GM23338 (cell line): ENCODE data around the gene PTPRJ. TPM values are rescaled to one million over a fixed set of nuclear protein-coding genes. Genes with fewer than 3 reads are reported as not detected.

Experiments
- ATAC-seq: fragments of 200-7000 bp; cut with Tn5 transposase; 3 replicates; pipeline ENCODE4 v1.9.1; 2020
- DNase-seq: peaks from one replicate; pipeline ENCODE4 v3.0.0-alpha.2; 2015; ENCODE audit warnings: low spot score
- H2AFZ ChIP-seq: fragments of 200-600 bp; sonication (generic); 2 replicates; pipeline ENCODE4 v1.8.0; 2016; ENCODE audit warnings: antibody characterized with exemption, mild to moderate bottlenecking, moderate library complexity
- H3F3A ChIP-seq: fragments of 200-600 bp; sonication (generic); replicated peaks from 2 replicates; pipeline ENCODE4 v1.8.0; 2017; ENCODE audit warnings: antibody characterized with exemption, mixed run types, low read depth
- H3K27ac ChIP-seq: fragments of 200-600 bp; sonication (generic); 2 replicates; pipeline ENCODE4 v1.6.1; 2016; ENCODE audit warnings: low read depth
- H3K27me3 ChIP-seq: fragments of 200-600 bp; sonication (generic); 2 replicates; pipeline ENCODE4 v1.8.0; 2016; ENCODE audit warnings: mild to moderate bottlenecking, mixed run types, moderate library complexity; ENCODE audit not compliant: insufficient read depth
- H3K36me3 ChIP-seq: fragments of 200-600 bp; sonication (generic); 2 replicates; pipeline ENCODE4 v1.8.0; 2016; ENCODE audit warnings: mild to moderate bottlenecking; ENCODE audit not compliant: insufficient read depth
- H3K4me1 ChIP-seq: fragments of 200-600 bp; sonication (generic); 2 replicates; pipeline ENCODE4 v1.8.0; 2016; ENCODE audit warnings: mild to moderate bottlenecking, moderate library complexity; ENCODE audit not compliant: insufficient read depth
- H3K4me2 ChIP-seq: fragments of 200-600 bp; sonication (generic); 2 replicates; pipeline ENCODE4 v1.7.1; 2017; ENCODE audit warnings: mixed run types
- H3K4me3 ChIP-seq: fragments of 200-600 bp; sonication (generic); 2 replicates; pipeline ENCODE4 v1.6.1; 2016; ENCODE audit warnings: mixed run types
- H3K79me2 ChIP-seq: fragments of 200-600 bp; sonication (generic); replicated peaks from 2 replicates; pipeline ENCODE4 v1.8.0; 2017; ENCODE audit warnings: mild to moderate bottlenecking; ENCODE audit not compliant: insufficient read depth
- H3K9me2 ChIP-seq: fragments of 200-600 bp; sonication (generic); 2 replicates; pipeline ENCODE4 v1.8.0; 2017; ENCODE audit not compliant: insufficient read depth
- H4K20me1 ChIP-seq: fragments of 200-600 bp; sonication (generic); replicated peaks from 2 replicates; pipeline ENCODE4 v1.8.0; 2017; ENCODE audit warnings: mild to moderate bottlenecking; ENCODE audit not compliant: insufficient read depth
- H3K27ac Mint-ChIP-seq: 2 replicates; pipeline ENCODE4 v1.8.0; 2020; ENCODE audit warnings: inconsistent platforms, mild to moderate bottlenecking, moderate library complexity, mixed read lengths
- H3K27me3 Mint-ChIP-seq: 3 replicates; pipeline ENCODE4 v1.8.0; 2022; ENCODE audit warnings: low read depth, mild to moderate bottlenecking, moderate library complexity, mixed read lengths, inconsistent platforms; ENCODE audit not compliant: insufficient read depth, poor library complexity
- H3K36me3 Mint-ChIP-seq: 3 replicates; pipeline ENCODE4 v1.8.0; 2021; ENCODE audit warnings: low read depth, mild to moderate bottlenecking, inconsistent platforms, moderate library complexity, mixed read lengths
- H3K4me1 Mint-ChIP-seq: 3 replicates; pipeline ENCODE4 v1.8.0; 2020; ENCODE audit warnings: mild to moderate bottlenecking, inconsistent platforms, mixed read lengths
- H3K4me3 Mint-ChIP-seq: 3 replicates; pipeline ENCODE4 v1.8.0; 2021; ENCODE audit warnings: moderate library complexity, mild to moderate bottlenecking, inconsistent platforms, mixed read lengths
- H3K9me3 Mint-ChIP-seq: 3 replicates; pipeline ENCODE4 v1.8.0; 2020; ENCODE audit warnings: moderate library complexity, mild to moderate bottlenecking, inconsistent platforms, mixed read lengths
- CREB1 ChIP-seq: fragments of 250-450 bp; sonication (Bioruptor Pico); IDR thresholded peaks from 2 replicates; pipeline ENCODE4 v1.5.0; 2020; ENCODE audit warnings: low read depth, mild to moderate bottlenecking, moderate library complexity
- EZH2 ChIP-seq: fragments of 200-600 bp; sonication (generic); IDR thresholded peaks from one replicate; pipeline ENCODE4 v1.8.0; 2017; ENCODE audit warnings: antibody characterized with exemption, mild to moderate bottlenecking, low read depth; ENCODE audit not compliant: unreplicated experiment
- EZH2phosphoT487 ChIP-seq: fragments of 200-600 bp; sonication (generic); IDR thresholded peaks from one replicate; pipeline ENCODE4 v1.8.1; 2018; ENCODE audit warnings: antibody characterized with exemption; ENCODE audit not compliant: unreplicated experiment
- JUNB ChIP-seq: IDR thresholded peaks from one replicate; pipeline ENCODE4 v1.6.1; 2016; ENCODE audit warnings: antibody characterized with exemption; ENCODE audit not compliant: unreplicated experiment
- NANOG ChIP-seq: IDR thresholded peaks from 2 replicates; pipeline ENCODE4 v1.6.1; 2016; ENCODE audit warnings: antibody characterized with exemption, borderline replicate concordance
- POLR2AphosphoS5 ChIP-seq: IDR thresholded peaks from 2 replicates; pipeline ENCODE4 v1.6.1; 2016; ENCODE audit warnings: antibody characterized with exemption, low read depth
- REST ChIP-seq: IDR thresholded peaks from one replicate; pipeline ENCODE4 v1.6.1; 2018; ENCODE audit warnings: antibody characterized with exemption; ENCODE audit not compliant: unreplicated experiment
- STAT1 ChIP-seq: IDR thresholded peaks from one replicate; pipeline ENCODE4 v1.6.1; 2016; ENCODE audit warnings: antibody characterized with exemption; ENCODE audit not compliant: unreplicated experiment
- ZNF114 ChIP-seq: fragments of 250-450 bp; sonication (Bioruptor Pico); IDR thresholded peaks from 2 replicates; pipeline ENCODE4 v1.5.0; 2020; ENCODE audit warnings: mild to moderate bottlenecking, moderate library complexity
- ZNF331 ChIP-seq: fragments of 250-450 bp; sonication (Bioruptor Pico); IDR thresholded peaks from 2 replicates; pipeline ENCODE4 v1.5.0; 2020; ENCODE audit warnings: low read depth, mild to moderate bottlenecking, moderate library complexity
- ZNF462 ChIP-seq: fragments of 250-450 bp; sonication (Bioruptor Pico); IDR thresholded peaks from 2 replicates; pipeline ENCODE4 v1.5.0; 2020; ENCODE audit warnings: mild to moderate bottlenecking, moderate library complexity
- polyA plus RNA-seq: library from polyadenylated mRNA; unstranded; fragments of >200 nt; fragmentation: Nextera tagmentation; extraction: Ambion mirVana; gene quantifications from 2 replicates; pipeline ENCODE4 v1.2.1, GENCODE V29; 2016
- total RNA-seq: library from RNA; depleted of rRNA; stranded (reverse); fragments of >200 nt; shearing (Covaris generic); gene quantifications from 2 replicates; pipeline ENCODE4 v1.2.3, GENCODE V29; 2014
- TF ChIP-seq, protein P1 (sequence below): IDR thresholded peaks from 2 replicates; pipeline ENCODE4 v1.6.1; 2016; ENCODE audit warnings: antibody characterized with exemption
- TF ChIP-seq, protein P2 (sequence below), 2 experiments: fragments of 200-600 bp in 1 of 2; sonication (generic) in 1 of 2; conservative IDR thresholded peaks; 2 replicates each; pipeline versions ENCODE4 v1.5.1 to v1.6.1; 2016 to 2017; ENCODE audit warnings: antibody characterized with exemption in 2 of 2, low read depth in 2 of 2, mild to moderate bottlenecking in 2 of 2, moderate library complexity in 1 of 2

Gene PTPRJ
- total and polyA plus RNA-seq, 2 experiments from 2014 or later, result 4.2 to 16.0 TPM

DNA sequence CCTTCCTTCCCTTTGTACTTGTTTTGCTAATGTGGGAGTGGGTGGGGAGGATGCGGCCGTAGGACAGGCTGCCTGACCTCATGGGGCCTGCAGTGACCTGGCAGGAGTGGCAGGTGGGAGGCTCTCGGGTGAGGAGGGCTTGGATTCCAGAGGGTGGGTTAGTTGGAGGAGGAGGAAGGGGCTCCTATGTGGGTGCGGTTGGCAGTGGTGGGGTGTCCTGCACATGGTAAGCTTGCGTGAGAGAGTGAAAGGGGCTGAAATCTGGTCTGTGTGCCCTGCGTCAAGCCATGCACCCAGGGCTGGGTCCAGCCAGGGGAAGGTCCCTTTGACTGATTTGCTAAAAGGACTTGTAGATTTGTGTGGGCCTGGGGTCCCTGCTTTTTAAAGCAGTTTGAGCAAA, 145.5 kb downstream of the PTPRJ start:
- no peaks in the 10 kb centered on the region for H3K9me3 Mint-ChIP-seq
- Histone ChIP-seq H2AFZ (no peak overlapping the region), H4K20me1 (no peaks in the 10 kb centered on the region), H3K79me2 (no peaks in the 10 kb centered on the region), H3K9me2 (no peaks in the 10 kb centered on the region), H3K27ac (no peak overlapping the region), H3K4me2 (no peak overlapping the region), H3K4me3 (no peak overlapping the region), H3K36me3 (no peaks in the 10 kb centered on the region), H3K27me3 (no peaks in the 10 kb centered on the region), H3K4me1 (0 out of 2 replicates have a peak, but pooled peaks cover 5% of the 10 kb centered on the region), H3F3A (no peaks in the 10 kb centered on the region)
- H3K27ac Mint-ChIP-seq, result peak overlapping the region; percentile 48
- DNase-seq, result no peak
- no peak overlapping the region for H3K4me3 Mint-ChIP-seq
- H3K36me3 Mint-ChIP-seq, result peaks cover 30% of the 10 kb centered on the region
- peaks cover 2% of the 10 kb centered on the region for H3K27me3 Mint-ChIP-seq
- TF ChIP-seq JUNB (no peak), STAT1 (no peak), ZNF114 (CRISPR knock-in tag) (no peak), REST (no peak), EZH2 (no peak), ZNF331 (CRISPR knock-in tag) (no peak), CREB1 (CRISPR knock-in tag) (no peak), EZH2phosphoT487 (no peak), POLR2AphosphoS5 (no peak), NANOG (no peak), ZNF462 (CRISPR knock-in tag) (no peak)
- TF ChIP-seq, protein P1, sequence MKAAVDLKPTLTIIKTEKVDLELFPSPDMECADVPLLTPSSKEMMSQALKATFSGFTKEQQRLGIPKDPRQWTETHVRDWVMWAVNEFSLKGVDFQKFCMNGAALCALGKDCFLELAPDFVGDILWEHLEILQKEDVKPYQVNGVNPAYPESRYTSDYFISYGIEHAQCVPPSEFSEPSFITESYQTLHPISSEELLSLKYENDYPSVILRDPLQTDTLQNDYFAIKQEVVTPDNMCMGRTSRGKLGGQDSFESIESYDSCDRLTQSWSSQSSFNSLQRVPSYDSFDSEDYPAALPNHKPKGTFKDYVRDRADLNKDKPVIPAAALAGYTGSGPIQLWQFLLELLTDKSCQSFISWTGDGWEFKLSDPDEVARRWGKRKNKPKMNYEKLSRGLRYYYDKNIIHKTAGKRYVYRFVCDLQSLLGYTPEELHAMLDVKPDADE, result no peak
- TF ChIP-seq, protein P2, sequence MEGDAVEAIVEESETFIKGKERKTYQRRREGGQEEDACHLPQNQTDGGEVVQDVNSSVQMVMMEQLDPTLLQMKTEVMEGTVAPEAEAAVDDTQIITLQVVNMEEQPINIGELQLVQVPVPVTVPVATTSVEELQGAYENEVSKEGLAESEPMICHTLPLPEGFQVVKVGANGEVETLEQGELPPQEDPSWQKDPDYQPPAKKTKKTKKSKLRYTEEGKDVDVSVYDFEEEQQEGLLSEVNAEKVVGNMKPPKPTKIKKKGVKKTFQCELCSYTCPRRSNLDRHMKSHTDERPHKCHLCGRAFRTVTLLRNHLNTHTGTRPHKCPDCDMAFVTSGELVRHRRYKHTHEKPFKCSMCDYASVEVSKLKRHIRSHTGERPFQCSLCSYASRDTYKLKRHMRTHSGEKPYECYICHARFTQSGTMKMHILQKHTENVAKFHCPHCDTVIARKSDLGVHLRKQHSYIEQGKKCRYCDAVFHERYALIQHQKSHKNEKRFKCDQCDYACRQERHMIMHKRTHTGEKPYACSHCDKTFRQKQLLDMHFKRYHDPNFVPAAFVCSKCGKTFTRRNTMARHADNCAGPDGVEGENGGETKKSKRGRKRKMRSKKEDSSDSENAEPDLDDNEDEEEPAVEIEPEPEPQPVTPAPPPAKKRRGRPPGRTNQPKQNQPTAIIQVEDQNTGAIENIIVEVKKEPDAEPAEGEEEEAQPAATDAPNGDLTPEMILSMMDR (conservative IDR thresholded peaks at IDR 0.05; ENCODE audit: low read depth in 2 of 2), result no peak
- ATAC-seq, result peak; percentile 41; the same call in 2 of the 3 replicates
- H3K4me1 Mint-ChIP-seq, result peaks cover 11% of the 10 kb centered on the region; the same call in 2 of the 3 replicates
